DND-41 (cell line): ENCODE results near the gene GNG11.

Source experiments
- ATAC-seq: fragments of 200-7000 bp; cut with Tn5 transposase; 3 replicates; pipeline ENCODE4 v1.9.1; 2021; ENCODE audit warnings: low read depth; ENCODE audit not compliant: insufficient read depth
- DNase-seq: peaks from one replicate; pipeline ENCODE4 v3.0.0-alpha.2; 2020
- H2AFZ ChIP-seq: 2 replicates; pipeline ENCODE4 v1.6.0; 2012; ENCODE audit warnings: low read depth, low read length
- H3K27ac ChIP-seq: 2 replicates; pipeline ENCODE4 v1.5.1; 2012; ENCODE audit warnings: low read length, inconsistent platforms
- H3K27me3 ChIP-seq: fragments of 200-600 bp; sonication (generic); 2 replicates; pipeline ENCODE4 v1.6.0; 2012; ENCODE audit warnings: low read length, mild to moderate bottlenecking, inconsistent platforms; ENCODE audit not compliant: insufficient read depth, poor library complexity
- H3K36me3 ChIP-seq: 2 replicates; pipeline ENCODE4 v1.5.1; 2012; ENCODE audit warnings: low read length, inconsistent platforms; ENCODE audit not compliant: insufficient read depth
- H3K4me1 ChIP-seq: 2 replicates; pipeline ENCODE4 v1.5.1; 2012; ENCODE audit warnings: mild to moderate bottlenecking, low read length; ENCODE audit not compliant: insufficient read depth
- H3K4me2 ChIP-seq: 2 replicates; pipeline ENCODE4 v1.6.0; 2012; ENCODE audit warnings: mild to moderate bottlenecking, moderate library complexity, low read length, inconsistent platforms; ENCODE audit not compliant: insufficient read depth
- H3K4me3 ChIP-seq, 2 experiments: fragments of 200-600 bp in 1 of 2; shearing (Covaris generic) in 1 of 2; 2 replicates each; pipeline ENCODE4 v1.5.1; 2012 to 2016; ENCODE audit warnings: inconsistent platforms in 2 of 2, low read length in 2 of 2, mild to moderate bottlenecking in 2 of 2, low read depth in 1 of 2, moderate library complexity in 1 of 2
- H3K79me2 ChIP-seq: 2 replicates; pipeline ENCODE4 v1.6.0; 2012; ENCODE audit warnings: low read length, inconsistent platforms; ENCODE audit not compliant: insufficient read depth
- H3K9ac ChIP-seq: 2 replicates; pipeline ENCODE4 v1.6.0; 2012; ENCODE audit warnings: low read depth, mild to moderate bottlenecking, inconsistent platforms, low read length, moderate library complexity
- H3K9me3 ChIP-seq: 2 replicates; pipeline ENCODE4 v1.5.1; 2012; ENCODE audit warnings: low read length, moderate library complexity, mild to moderate bottlenecking, inconsistent platforms; ENCODE audit not compliant: insufficient read depth, severe bottlenecking
- H4K20me1 ChIP-seq: 2 replicates; pipeline ENCODE4 v1.6.0; 2012; ENCODE audit warnings: low read length; ENCODE audit not compliant: insufficient read depth
- EZH2 ChIP-seq: IDR thresholded peaks from 3 replicates; pipeline ENCODE4 v1.6.1; 2012; ENCODE audit warnings: borderline replicate concordance, low read depth, mild to moderate bottlenecking, moderate library complexity, low read length, inconsistent platforms; ENCODE audit not compliant: severe bottlenecking
- TF ChIP-seq, protein P1 (sequence below): IDR thresholded peaks from 2 replicates; pipeline ENCODE4 v1.5.1; 2012; ENCODE audit warnings: borderline replicate concordance, low read length, moderate library complexity, mild to moderate bottlenecking; ENCODE audit not compliant: poor library complexity, severe bottlenecking; ENCODE audit errors: extremely low read depth

Gene GNG11

GRCh38 chr7:93955304-93955703, 33.8 kb downstream of the GNG11 start:
- TF ChIP-seq, protein P1, sequence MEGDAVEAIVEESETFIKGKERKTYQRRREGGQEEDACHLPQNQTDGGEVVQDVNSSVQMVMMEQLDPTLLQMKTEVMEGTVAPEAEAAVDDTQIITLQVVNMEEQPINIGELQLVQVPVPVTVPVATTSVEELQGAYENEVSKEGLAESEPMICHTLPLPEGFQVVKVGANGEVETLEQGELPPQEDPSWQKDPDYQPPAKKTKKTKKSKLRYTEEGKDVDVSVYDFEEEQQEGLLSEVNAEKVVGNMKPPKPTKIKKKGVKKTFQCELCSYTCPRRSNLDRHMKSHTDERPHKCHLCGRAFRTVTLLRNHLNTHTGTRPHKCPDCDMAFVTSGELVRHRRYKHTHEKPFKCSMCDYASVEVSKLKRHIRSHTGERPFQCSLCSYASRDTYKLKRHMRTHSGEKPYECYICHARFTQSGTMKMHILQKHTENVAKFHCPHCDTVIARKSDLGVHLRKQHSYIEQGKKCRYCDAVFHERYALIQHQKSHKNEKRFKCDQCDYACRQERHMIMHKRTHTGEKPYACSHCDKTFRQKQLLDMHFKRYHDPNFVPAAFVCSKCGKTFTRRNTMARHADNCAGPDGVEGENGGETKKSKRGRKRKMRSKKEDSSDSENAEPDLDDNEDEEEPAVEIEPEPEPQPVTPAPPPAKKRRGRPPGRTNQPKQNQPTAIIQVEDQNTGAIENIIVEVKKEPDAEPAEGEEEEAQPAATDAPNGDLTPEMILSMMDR = no peak
- no peak for TF ChIP-seq EZH2

GRCh38 chr7:93957767-93958166, 36.2 kb downstream of the GNG11 start:
- no peak for TF ChIP-seq EZH2
- TF ChIP-seq, protein P1 = no peak
- no peak overlapping the region for H3K4me3 ChIP-seq
- ATAC-seq = no peak

More at GRCh38 chr7:93955304-93955703, 33.8 kb downstream of the GNG11 start:
- ATAC-seq (no peak), DNase-seq (no peak)
- H3K4me3 ChIP-seq = no peak overlapping the region
- H3K27me3 ChIP-seq = no peaks in the 10 kb centered on the region
- H3K4me1 ChIP-seq = no peaks in the 10 kb centered on the region
- H3K79me2 ChIP-seq = no peaks in the 10 kb centered on the region
- H4K20me1 ChIP-seq = no peaks in the 10 kb centered on the region
- no peaks in the 10 kb centered on the region for H3K36me3 ChIP-seq
- H3K27ac ChIP-seq = no peak overlapping the region
- no peaks in the 10 kb centered on the region for H3K9me3 ChIP-seq
- no peak overlapping the region for H2AFZ ChIP-seq
- no peak overlapping the region for H3K9ac ChIP-seq
- no peak overlapping the region for H3K4me2 ChIP-seq

GRCh38 chr7:93958216-93958615, 36.7 kb downstream of the GNG11 start:
- H3K4me3 ChIP-seq = no peak overlapping the region
- DNase-seq (no peak), ATAC-seq (no peak)
- H3K9ac ChIP-seq = no peak overlapping the region
- H3K36me3 ChIP-seq = no peaks in the 10 kb centered on the region
- no peak overlapping the region for H3K27ac ChIP-seq
- H4K20me1 ChIP-seq = no peaks in the 10 kb centered on the region
- TF ChIP-seq, protein P1 = no peak
- no peak for TF ChIP-seq EZH2
- no peak overlapping the region for H2AFZ ChIP-seq
- no peaks in the 10 kb centered on the region for H3K4me1 ChIP-seq
- no peaks in the 10 kb centered on the region for H3K79me2 ChIP-seq
- no peaks in the 10 kb centered on the region for H3K27me3 ChIP-seq
- no peaks in the 10 kb centered on the region for H3K9me3 ChIP-seq
- H3K4me2 ChIP-seq = no peak overlapping the region

More at GRCh38 chr7:93957767-93958166, 36.2 kb downstream of the GNG11 start:
- H3K27ac ChIP-seq = no peak overlapping the region
- H4K20me1 ChIP-seq = no peaks in the 10 kb centered on the region
- H3K4me1 ChIP-seq = no peaks in the 10 kb centered on the region
- H3K9ac ChIP-seq = no peak overlapping the region
- no peak for DNase-seq
- H2AFZ ChIP-seq = no peak overlapping the region
- no peaks in the 10 kb centered on the region for H3K79me2 ChIP-seq
- H3K9me3 ChIP-seq = no peaks in the 10 kb centered on the region
- H3K4me2 ChIP-seq = no peak overlapping the region
- H3K27me3 ChIP-seq = no peaks in the 10 kb centered on the region
- H3K36me3 ChIP-seq = no peaks in the 10 kb centered on the region

GRCh38 chr7:93958651-93959050, 37.1 kb downstream of the GNG11 start:
- Histone ChIP-seq H3K27me3 (no peaks in the 10 kb centered on the region), H4K20me1 (no peaks in the 10 kb centered on the region), H3K36me3 (no peaks in the 10 kb centered on the region), H3K27ac (no peak overlapping the region), H3K4me3 (no peak overlapping the region), H3K4me2 (no peak overlapping the region), H3K9ac (no peak overlapping the region), H3K9me3 (no peaks in the 10 kb centered on the region), H2AFZ (no peak overlapping the region), H3K79me2 (no peaks in the 10 kb centered on the region), H3K4me1 (no peaks in the 10 kb centered on the region)
- TF ChIP-seq, protein P1 = no peak
- no peak for TF ChIP-seq EZH2
- no peak for DNase-seq
- no peak for ATAC-seq
